ENCODE data around the gene FARP1.

- TF ChIP-seq CTCF (conservative IDR thresholded peaks at IDR 0.05) (no peak), ZFX (IDR thresholded peaks at IDR 0.05) (no peak)
These were observed 262.9 kb downstream of the FARP1 start for GRCh38 chr13:98405690-98406344.

Measured in C4-2B (cell line).